Natural killer cell (primary cell): ENCODE measurements around the gene DOCK1. TPM values are rescaled to one million over a fixed set of nuclear protein-coding genes. Genes with fewer than 3 reads are reported as not detected.

ENCODE experiments used
- ATAC-seq, 3 donors: fragments of 150-1000 bp in 2 of 3; fragments of 200-7000 bp in 1 of 3; cut with Tn5 transposase; 1 replicate in 1 of 3; 2 replicates in 2 of 3; pipeline ENCODE4 v1.10.0; 2021; ENCODE audit warnings: mild to moderate bottlenecking in 2 of 3, moderate library complexity in 2 of 3
- DNase-seq, 2 donors: peaks; one replicate each; pipeline versions ENCODE4 v3.0.0 to v3.0.0-alpha.2; 2013 to 2021; ENCODE audit warnings: mixed read lengths in 1 of 2
- H3K27ac ChIP-seq: one replicate; pipeline ENCODE4 v1.5.1; 2013; ENCODE audit warnings: mild to moderate bottlenecking, low read length
- H3K27me3 ChIP-seq: one replicate; pipeline ENCODE4 v1.6.1; 2013; ENCODE audit warnings: low read length; ENCODE audit not compliant: control insufficient read depth, insufficient read depth
- H3K36me3 ChIP-seq: one replicate; pipeline ENCODE4 v1.6.1; 2013; ENCODE audit warnings: low read length; ENCODE audit not compliant: control insufficient read depth, insufficient read depth
- H3K4me1 ChIP-seq: one replicate; pipeline ENCODE4 v1.6.1; 2013; ENCODE audit warnings: low read length; ENCODE audit not compliant: control insufficient read depth, insufficient read depth
- H3K4me3 ChIP-seq: one replicate; pipeline ENCODE4 v1.5.1; 2013; ENCODE audit warnings: low read length
- H3K9me3 ChIP-seq: one replicate; pipeline ENCODE4 v1.6.1; 2013; ENCODE audit warnings: low read length; ENCODE audit not compliant: control insufficient read depth, insufficient read depth
- H3K27ac Mint-ChIP-seq, 2 donors: one replicate each; pipeline ENCODE4 v1.8.0; 2022; ENCODE audit warnings: mild to moderate bottlenecking in 2 of 2, mixed read lengths in 2 of 2, moderate library complexity in 1 of 2
- H3K27me3 Mint-ChIP-seq, 2 donors: one replicate each; pipeline ENCODE4 v1.8.0; 2022; ENCODE audit warnings: low read depth in 2 of 2, mixed read lengths in 2 of 2
- H3K36me3 Mint-ChIP-seq: one replicate; pipeline ENCODE4 v1.8.0; 2022; ENCODE audit warnings: mixed read lengths
- H3K4me1 Mint-ChIP-seq, 2 donors: one replicate each; pipeline ENCODE4 v1.8.0; 2022; ENCODE audit warnings: mixed read lengths in 2 of 2
- H3K4me3 Mint-ChIP-seq: one replicate; pipeline ENCODE4 v1.8.0; 2022; ENCODE audit warnings: mild to moderate bottlenecking, moderate library complexity, mixed read lengths
- H3K9me3 Mint-ChIP-seq, 2 donors: one replicate each; pipeline ENCODE4 v1.8.0; 2022; ENCODE audit warnings: mixed read lengths in 2 of 2
- CTCF ChIP-seq: fragments of 200-600 bp; IDR thresholded peaks from one replicate; pipeline ENCODE4 v1.8.0; 2022; ENCODE audit warnings: antibody characterized with exemption
- WGBS: methylation state at CpG from one replicate; pipeline ENCODE4 v1.1.7; 2013; ENCODE audit warnings: missing lambda C conversion rate; ENCODE audit not compliant: insufficient coverage; 5-methylcytosine and 5-hydroxymethylcytosine counted together
- intact Hi-C: fragments of 100-400 bp; cut with micrococcal nuclease; formaldehyde crosslinking; loops from one replicate; pipeline ENCODE4 v1.14.2; 2022
- total RNA-seq, 4 donors: library from RNA; stranded (reverse); fragments of 120-200 nt in 1 of 4; gene quantifications; one replicate each; pipeline versions ENCODE4 v1.2.3 to v1.2.4, GENCODE V29; 2013 to 2022

The DOCK1 gene
- total RNA-seq, 3 donors from 2014 or later (not counting 1 experiment from before 2014, with no cell fraction given): 0.07 to 0.12 (median 0.08) TPM

- no peak overlapping the region for H3K4me3 ChIP-seq
- 89% methylated on average over 10 of the region's 11 CpGs for WGBS
- H3K36me3 ChIP-seq: no peaks in the 10 kb centered on the region
- Mint-ChIP-seq H3K27me3 (peaks cover 0 to 2% of the 10 kb centered on the region in 2 donors), H3K4me1 (no peaks in the 10 kb centered on the region), H3K9me3 (no peaks in the 10 kb centered on the region), H3K4me3 (no peak overlapping the region), H3K36me3 (no peaks in the 10 kb centered on the region), H3K27ac (no peak overlapping the region)
- no peak for DNase-seq
- intact Hi-C loops: no loop called here
- H3K27ac ChIP-seq: no peak overlapping the region
- no peak for TF ChIP-seq CTCF
- peaks cover 9% of the 10 kb centered on the region for H3K9me3 ChIP-seq
- ATAC-seq: no peak
- no peaks in the 10 kb centered on the region for H3K27me3 ChIP-seq
- H3K4me1 ChIP-seq: no peaks in the 10 kb centered on the region
Observed at GRCh38 chr10:126944191-126944590, 39.0 kb downstream of the DOCK1 start.

GRCh38 chr10:126945351-126946030, 40.3 kb downstream of the DOCK1 start:
- no peak for DNase-seq
- Mint-ChIP-seq H3K4me3 (no peak overlapping the region), H3K36me3 (no peaks in the 10 kb centered on the region), H3K27me3 (peaks cover 0 to 2% of the 10 kb centered on the region in 2 donors), H3K27ac (no peak overlapping the region), H3K4me1 (no peaks in the 10 kb centered on the region), H3K9me3 (no peaks in the 10 kb centered on the region)
- Histone ChIP-seq H3K9me3 (peaks cover 10% of the 10 kb centered on the region), H3K27me3 (no peaks in the 10 kb centered on the region), H3K27ac (no peak overlapping the region), H3K4me3 (no peak overlapping the region), H3K4me1 (no peaks in the 10 kb centered on the region), H3K36me3 (no peaks in the 10 kb centered on the region)
- 87% methylated on average over 15 of the region's 15 CpGs for WGBS
- no peak for TF ChIP-seq CTCF
- no peak for ATAC-seq
- intact Hi-C loops: no loop called here

GRCh38 chr10:126946746-126947145, 41.5 kb downstream of the DOCK1 start:
- no peak overlapping the region for H3K27ac Mint-ChIP-seq
- TF ChIP-seq CTCF: no peak
- peaks cover 0 to 2% of the 10 kb centered on the region in 2 donors for H3K27me3 Mint-ChIP-seq
- no peaks in the 10 kb centered on the region for H3K9me3 Mint-ChIP-seq
- Histone ChIP-seq H3K36me3 (no peaks in the 10 kb centered on the region), H3K4me3 (no peak overlapping the region), H3K9me3 (peaks cover 10% of the 10 kb centered on the region), H3K4me1 (no peaks in the 10 kb centered on the region), H3K27me3 (no peaks in the 10 kb centered on the region), H3K27ac (no peak overlapping the region)
- H3K4me1 Mint-ChIP-seq: no peaks in the 10 kb centered on the region
- H3K4me3 Mint-ChIP-seq: no peak overlapping the region
- DNase-seq (no peak), ATAC-seq (no peak)
- intact Hi-C loops: no loop called here
- H3K36me3 Mint-ChIP-seq: no peaks in the 10 kb centered on the region
- WGBS: 97% methylated on average over 6 of the region's 6 CpGs
